Measurements from ENCODE around the gene KRTAP10-8. TPM values are rescaled to one million over a fixed set of nuclear protein-coding genes. Genes with fewer than 3 reads are reported as not detected.
A peak's percentile ranks its signal among the peaks of the same experiment; 100 is the strongest.

The KRTAP10-8 gene
- total and polyA plus RNA-seq, 2 experiments from 2014 or later: not detected

DNA sequence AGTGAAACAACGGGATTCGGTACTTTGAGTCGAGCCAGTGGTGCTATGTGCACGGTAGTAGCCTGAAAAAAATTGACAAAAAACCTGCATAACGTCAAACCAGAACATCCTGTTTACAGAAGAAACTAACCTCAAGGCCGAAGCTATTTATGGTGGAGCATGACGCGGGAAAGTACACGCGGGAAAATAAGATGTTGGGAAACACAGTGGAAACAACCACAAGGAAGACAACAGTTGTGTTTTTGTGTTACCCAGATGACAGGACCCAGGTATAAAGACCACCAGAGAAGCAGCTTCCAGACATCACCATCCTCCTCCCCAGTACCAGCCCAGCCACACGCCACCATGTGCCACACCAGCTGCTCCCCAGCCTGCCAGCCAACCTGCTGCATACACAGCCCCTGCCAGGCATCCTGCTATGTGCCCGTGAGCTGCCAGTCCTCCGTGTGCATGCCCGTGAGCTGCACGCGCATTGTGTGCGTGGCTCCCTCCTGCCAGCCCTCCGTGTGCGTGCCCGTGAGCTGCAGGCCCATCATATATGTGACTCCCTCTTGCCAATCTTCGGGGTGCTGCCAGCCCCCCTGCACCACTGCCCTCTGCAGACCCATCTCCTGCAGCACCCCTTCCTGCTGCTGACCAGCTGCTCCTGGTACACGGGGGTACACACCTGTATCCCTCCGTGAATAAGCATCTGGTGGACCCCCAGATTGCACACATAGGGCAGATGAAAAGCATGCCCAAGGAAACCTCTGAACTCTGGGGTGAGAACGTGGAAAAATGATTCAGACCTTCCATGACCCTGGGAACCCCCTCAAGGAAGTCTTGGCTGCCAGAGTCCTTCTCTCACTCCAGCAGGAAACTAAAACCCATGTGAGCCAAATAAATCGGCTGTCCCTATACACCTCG, 46.0 kb downstream of the KRTAP10-8 start, which contains the start of gene KRTAP12-3:
Gene KRTAP12-3 (plus strand): TSS at position 298 of the 906 bp plus-strand sequence. CDS start 48 bp downstream, at position 346.
- H3K36me3 ChIP-seq (ENCODE audit: insufficient read depth): no peaks in the 10 kb centered on the region
- Mint-ChIP-seq H3K27me3 (ENCODE audit: insufficient read depth, low read depth, poor library complexity) (peaks cover 8% of the 10 kb centered on the region), H3K36me3 (ENCODE audit: low read depth) (peaks cover 9% of the 10 kb centered on the region; the same call in 2 of the 3 replicates), H3K4me3 (no peak within 1 kb of the TSS; the same call in 2 of the 3 replicates), H3K4me1 (peaks cover 30% of the 10 kb centered on the region), H3K9me3 (peaks cover 21% of the 10 kb centered on the region), H3K27ac (no peak within 1 kb of the TSS; the same call in 1 of the 2 replicates)
- TF ChIP-seq JUNB (IDR thresholded peaks at IDR 0.05; ENCODE audit: unreplicated experiment): no peak
- no peak for TF ChIP-seq CREB1 (CRISPR knock-in tag; IDR thresholded peaks at IDR 0.05; ENCODE audit: low read depth)
- no peak for TF ChIP-seq ZNF331 (CRISPR knock-in tag; IDR thresholded peaks at IDR 0.05; ENCODE audit: low read depth)
- TF ChIP-seq EZH2phosphoT487 (IDR thresholded peaks at IDR 0.05; ENCODE audit: unreplicated experiment): no peak
- TF ChIP-seq, protein P1, sequence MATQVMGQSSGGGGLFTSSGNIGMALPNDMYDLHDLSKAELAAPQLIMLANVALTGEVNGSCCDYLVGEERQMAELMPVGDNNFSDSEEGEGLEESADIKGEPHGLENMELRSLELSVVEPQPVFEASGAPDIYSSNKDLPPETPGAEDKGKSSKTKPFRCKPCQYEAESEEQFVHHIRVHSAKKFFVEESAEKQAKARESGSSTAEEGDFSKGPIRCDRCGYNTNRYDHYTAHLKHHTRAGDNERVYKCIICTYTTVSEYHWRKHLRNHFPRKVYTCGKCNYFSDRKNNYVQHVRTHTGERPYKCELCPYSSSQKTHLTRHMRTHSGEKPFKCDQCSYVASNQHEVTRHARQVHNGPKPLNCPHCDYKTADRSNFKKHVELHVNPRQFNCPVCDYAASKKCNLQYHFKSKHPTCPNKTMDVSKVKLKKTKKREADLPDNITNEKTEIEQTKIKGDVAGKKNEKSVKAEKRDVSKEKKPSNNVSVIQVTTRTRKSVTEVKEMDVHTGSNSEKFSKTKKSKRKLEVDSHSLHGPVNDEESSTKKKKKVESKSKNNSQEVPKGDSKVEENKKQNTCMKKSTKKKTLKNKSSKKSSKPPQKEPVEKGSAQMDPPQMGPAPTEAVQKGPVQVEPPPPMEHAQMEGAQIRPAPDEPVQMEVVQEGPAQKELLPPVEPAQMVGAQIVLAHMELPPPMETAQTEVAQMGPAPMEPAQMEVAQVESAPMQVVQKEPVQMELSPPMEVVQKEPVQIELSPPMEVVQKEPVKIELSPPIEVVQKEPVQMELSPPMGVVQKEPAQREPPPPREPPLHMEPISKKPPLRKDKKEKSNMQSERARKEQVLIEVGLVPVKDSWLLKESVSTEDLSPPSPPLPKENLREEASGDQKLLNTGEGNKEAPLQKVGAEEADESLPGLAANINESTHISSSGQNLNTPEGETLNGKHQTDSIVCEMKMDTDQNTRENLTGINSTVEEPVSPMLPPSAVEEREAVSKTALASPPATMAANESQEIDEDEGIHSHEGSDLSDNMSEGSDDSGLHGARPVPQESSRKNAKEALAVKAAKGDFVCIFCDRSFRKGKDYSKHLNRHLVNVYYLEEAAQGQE (IDR thresholded peaks at IDR 0.05; ENCODE audit: unreplicated experiment): no peak
- TF ChIP-seq, protein P2, sequence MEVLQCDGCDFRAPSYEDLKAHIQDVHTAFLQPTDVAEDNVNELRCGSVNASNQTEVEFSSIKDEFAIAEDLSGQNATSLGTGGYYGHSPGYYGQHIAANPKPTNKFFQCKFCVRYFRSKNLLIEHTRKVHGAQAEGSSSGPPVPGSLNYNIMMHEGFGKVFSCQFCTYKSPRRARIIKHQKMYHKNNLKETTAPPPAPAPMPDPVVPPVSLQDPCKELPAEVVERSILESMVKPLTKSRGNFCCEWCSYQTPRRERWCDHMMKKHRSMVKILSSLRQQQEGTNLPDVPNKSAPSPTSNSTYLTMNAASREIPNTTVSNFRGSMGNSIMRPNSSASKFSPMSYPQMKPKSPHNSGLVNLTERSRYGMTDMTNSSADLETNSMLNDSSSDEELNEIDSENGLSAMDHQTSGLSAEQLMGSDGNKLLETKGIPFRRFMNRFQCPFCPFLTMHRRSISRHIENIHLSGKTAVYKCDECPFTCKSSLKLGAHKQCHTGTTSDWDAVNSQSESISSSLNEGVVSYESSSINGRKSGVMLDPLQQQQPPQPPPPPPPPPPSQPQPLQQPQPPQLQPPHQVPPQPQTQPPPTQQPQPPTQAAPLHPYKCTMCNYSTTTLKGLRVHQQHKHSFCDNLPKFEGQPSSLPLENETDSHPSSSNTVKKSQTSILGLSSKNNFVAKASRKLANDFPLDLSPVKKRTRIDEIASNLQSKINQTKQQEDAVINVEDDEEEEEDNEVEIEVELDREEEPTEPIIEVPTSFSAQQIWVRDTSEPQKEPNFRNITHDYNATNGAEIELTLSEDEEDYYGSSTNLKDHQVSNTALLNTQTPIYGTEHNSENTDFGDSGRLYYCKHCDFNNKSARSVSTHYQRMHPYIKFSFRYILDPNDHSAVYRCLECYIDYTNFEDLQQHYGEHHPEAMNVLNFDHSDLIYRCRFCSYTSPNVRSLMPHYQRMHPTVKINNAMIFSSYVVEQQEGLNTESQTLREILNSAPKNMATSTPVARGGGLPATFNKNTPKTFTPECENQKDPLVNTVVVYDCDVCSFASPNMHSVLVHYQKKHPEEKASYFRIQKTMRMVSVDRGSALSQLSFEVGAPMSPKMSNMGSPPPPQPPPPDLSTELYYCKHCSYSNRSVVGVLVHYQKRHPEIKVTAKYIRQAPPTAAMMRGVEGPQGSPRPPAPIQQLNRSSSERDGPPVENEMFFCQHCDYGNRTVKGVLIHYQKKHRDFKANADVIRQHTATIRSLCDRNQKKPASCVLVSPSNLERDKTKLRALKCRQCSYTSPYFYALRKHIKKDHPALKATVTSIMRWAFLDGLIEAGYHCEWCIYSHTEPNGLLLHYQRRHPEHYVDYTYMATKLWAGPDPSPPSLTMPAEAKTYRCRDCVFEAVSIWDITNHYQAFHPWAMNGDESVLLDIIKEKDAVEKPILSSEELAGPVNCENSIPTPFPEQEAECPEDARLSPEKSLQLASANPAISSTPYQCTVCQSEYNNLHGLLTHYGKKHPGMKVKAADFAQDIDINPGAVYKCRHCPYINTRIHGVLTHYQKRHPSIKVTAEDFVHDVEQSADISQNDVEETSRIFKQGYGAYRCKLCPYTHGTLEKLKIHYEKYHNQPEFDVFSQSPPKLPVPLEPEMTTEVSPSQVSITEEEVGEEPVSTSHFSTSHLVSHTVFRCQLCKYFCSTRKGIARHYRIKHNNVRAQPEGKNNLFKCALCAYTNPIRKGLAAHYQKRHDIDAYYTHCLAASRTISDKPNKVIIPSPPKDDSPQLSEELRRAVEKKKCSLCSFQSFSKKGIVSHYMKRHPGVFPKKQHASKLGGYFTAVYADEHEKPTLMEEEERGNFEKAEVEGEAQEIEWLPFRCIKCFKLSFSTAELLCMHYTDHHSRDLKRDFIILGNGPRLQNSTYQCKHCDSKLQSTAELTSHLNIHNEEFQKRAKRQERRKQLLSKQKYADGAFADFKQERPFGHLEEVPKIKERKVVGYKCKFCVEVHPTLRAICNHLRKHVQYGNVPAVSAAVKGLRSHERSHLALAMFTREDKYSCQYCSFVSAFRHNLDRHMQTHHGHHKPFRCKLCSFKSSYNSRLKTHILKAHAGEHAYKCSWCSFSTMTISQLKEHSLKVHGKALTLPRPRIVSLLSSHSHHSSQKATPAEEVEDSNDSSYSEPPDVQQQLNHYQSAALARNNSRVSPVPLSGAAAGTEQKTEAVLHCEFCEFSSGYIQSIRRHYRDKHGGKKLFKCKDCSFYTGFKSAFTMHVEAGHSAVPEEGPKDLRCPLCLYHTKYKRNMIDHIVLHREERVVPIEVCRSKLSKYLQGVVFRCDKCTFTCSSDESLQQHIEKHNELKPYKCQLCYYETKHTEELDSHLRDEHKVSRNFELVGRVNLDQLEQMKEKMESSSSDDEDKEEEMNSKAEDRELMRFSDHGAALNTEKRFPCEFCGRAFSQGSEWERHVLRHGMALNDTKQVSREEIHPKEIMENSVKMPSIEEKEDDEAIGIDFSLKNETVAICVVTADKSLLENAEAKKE (CRISPR knock-in tag; IDR thresholded peaks at IDR 0.05): no peak
- no peak for TF ChIP-seq EZH2 (IDR thresholded peaks at IDR 0.05; ENCODE audit: low read depth, unreplicated experiment)
- TF ChIP-seq, protein P3, sequence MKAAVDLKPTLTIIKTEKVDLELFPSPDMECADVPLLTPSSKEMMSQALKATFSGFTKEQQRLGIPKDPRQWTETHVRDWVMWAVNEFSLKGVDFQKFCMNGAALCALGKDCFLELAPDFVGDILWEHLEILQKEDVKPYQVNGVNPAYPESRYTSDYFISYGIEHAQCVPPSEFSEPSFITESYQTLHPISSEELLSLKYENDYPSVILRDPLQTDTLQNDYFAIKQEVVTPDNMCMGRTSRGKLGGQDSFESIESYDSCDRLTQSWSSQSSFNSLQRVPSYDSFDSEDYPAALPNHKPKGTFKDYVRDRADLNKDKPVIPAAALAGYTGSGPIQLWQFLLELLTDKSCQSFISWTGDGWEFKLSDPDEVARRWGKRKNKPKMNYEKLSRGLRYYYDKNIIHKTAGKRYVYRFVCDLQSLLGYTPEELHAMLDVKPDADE (IDR thresholded peaks at IDR 0.05): no peak
- no peak for TF ChIP-seq STAT1 (IDR thresholded peaks at IDR 0.05; ENCODE audit: unreplicated experiment)
- TF ChIP-seq POLR2AphosphoS5 (IDR thresholded peaks at IDR 0.05; ENCODE audit: low read depth): no peak
- no peak for TF ChIP-seq ZNF114 (CRISPR knock-in tag; IDR thresholded peaks at IDR 0.05)
- TF ChIP-seq, protein P4, sequence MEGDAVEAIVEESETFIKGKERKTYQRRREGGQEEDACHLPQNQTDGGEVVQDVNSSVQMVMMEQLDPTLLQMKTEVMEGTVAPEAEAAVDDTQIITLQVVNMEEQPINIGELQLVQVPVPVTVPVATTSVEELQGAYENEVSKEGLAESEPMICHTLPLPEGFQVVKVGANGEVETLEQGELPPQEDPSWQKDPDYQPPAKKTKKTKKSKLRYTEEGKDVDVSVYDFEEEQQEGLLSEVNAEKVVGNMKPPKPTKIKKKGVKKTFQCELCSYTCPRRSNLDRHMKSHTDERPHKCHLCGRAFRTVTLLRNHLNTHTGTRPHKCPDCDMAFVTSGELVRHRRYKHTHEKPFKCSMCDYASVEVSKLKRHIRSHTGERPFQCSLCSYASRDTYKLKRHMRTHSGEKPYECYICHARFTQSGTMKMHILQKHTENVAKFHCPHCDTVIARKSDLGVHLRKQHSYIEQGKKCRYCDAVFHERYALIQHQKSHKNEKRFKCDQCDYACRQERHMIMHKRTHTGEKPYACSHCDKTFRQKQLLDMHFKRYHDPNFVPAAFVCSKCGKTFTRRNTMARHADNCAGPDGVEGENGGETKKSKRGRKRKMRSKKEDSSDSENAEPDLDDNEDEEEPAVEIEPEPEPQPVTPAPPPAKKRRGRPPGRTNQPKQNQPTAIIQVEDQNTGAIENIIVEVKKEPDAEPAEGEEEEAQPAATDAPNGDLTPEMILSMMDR (conservative IDR thresholded peaks at IDR 0.05; ENCODE audit: low read depth in 2 of 2): no peak
- no peak for TF ChIP-seq NANOG (IDR thresholded peaks at IDR 0.05; ENCODE audit: borderline replicate concordance)
- DNase-seq (ENCODE audit: low spot score): no peak
- no peaks in the 10 kb centered on the region for H3K27me3 ChIP-seq (ENCODE audit: insufficient read depth)
- H3K9me2 ChIP-seq (ENCODE audit: insufficient read depth): no peaks in the 10 kb centered on the region
- H4K20me1 ChIP-seq (replicated peaks; ENCODE audit: insufficient read depth): no peaks in the 10 kb centered on the region
- H3K4me2 ChIP-seq: 0 out of 2 replicates have a peak within 1 kb of the TSS, but pooled peaks have one; percentile 47
- no peak within 1 kb of the TSS for H3K4me3 ChIP-seq
- no peak for ATAC-seq
- H3K27ac ChIP-seq (ENCODE audit: low read depth): no peak within 1 kb of the TSS
- 0 out of 2 replicates have a peak, but pooled peaks cover 3% of the 10 kb centered on the region for H3F3A ChIP-seq (replicated peaks; ENCODE audit: low read depth)
- peak within 1 kb of the TSS; percentile 86 for H2AFZ ChIP-seq
- H3K79me2 ChIP-seq (replicated peaks; ENCODE audit: insufficient read depth): no peaks in the 10 kb centered on the region
- peaks cover 31% of the 10 kb centered on the region for H3K4me1 ChIP-seq (ENCODE audit: insufficient read depth)
